HG03520 (cell line): ENCODE data around the gene ALOX15.
"Not testable (repeated sequence)": the region's sequence is repeated elsewhere in the genome, so short reads cannot be mapped to it uniquely, and the experiment has no call there.

Source experiments
- ATAC-seq: cut with Tn5 transposase; IDR thresholded peaks from one replicate; pipeline ENCODE4 v1.9.1; 2021; ENCODE audit warnings: mild to moderate bottlenecking, moderate library complexity; ENCODE audit not compliant: unreplicated experiment

Gene ALOX15

GRCh38 chr17:4595685-4596342 lies 45.7 kb downstream of the ALOX15 start:
- not testable (repeated sequence) for ATAC-seq

GRCh38 chr17:4594931-4595684 lies 46.4 kb downstream of the ALOX15 start:
- ATAC-seq = no peak

GRCh38 chr17:4594406-4594805 lies 47.1 kb downstream of the ALOX15 start:
- no peak for ATAC-seq

- no peak for ATAC-seq
These were observed 48.5 kb downstream of the ALOX15 start for GRCh38 chr17:4593021-4593421.

- ATAC-seq = no peak
These were observed 49.1 kb downstream of the ALOX15 start for GRCh38 chr17:4592240-4593005.

GRCh38 chr17:4591529-4591928 lies 49.9 kb downstream of the ALOX15 start:
- no peak for ATAC-seq

- no peak for ATAC-seq
These were observed 50.5 kb downstream of the ALOX15 start for GRCh38 chr17:4590981-4591453.

- ATAC-seq = not testable (repeated sequence)
These were observed 51.4 kb downstream of the ALOX15 start for GRCh38 chr17:4590042-4590441.

- no peak for ATAC-seq
These were observed 52.4 kb downstream of the ALOX15 start for GRCh38 chr17:4588898-4589625.

- ATAC-seq = no peak
These were observed 53.1 kb downstream of the ALOX15 start for GRCh38 chr17:4588391-4588790.

GRCh38 chr17:4587803-4588202 lies 53.7 kb downstream of the ALOX15 start:
- ATAC-seq = no peak

GRCh38 chr17:4587195-4587594 lies 54.3 kb downstream of the ALOX15 start:
- no peak for ATAC-seq

- no peak for ATAC-seq
These were observed 55.4 kb downstream of the ALOX15 start for GRCh38 chr17:4586043-4586442.

- ATAC-seq = no peak
These were observed 55.9 kb downstream of the ALOX15 start for GRCh38 chr17:4585638-4585994.

GRCh38 chr17:4584917-4585637 lies 56.4 kb downstream of the ALOX15 start:
- no peak for ATAC-seq

- no peak for ATAC-seq
These were observed 57.2 kb downstream of the ALOX15 start, which contains the start of gene SMTNL2 for GRCh38 chr17:4584101-4584916. SMTNL2 (plus strand) TSS chr17:4584529; CDS start chr17:4584606, 77 bp downstream.

- no peak for ATAC-seq
These were observed 57.7 kb downstream of the ALOX15 start for GRCh38 chr17:4583782-4584100.

GRCh38 chr17:4583206-4583605 lies 58.3 kb downstream of the ALOX15 start:
- no peak for ATAC-seq

GRCh38 chr17:4582691-4583090 lies 58.8 kb downstream of the ALOX15 start:
- no peak for ATAC-seq

- no peak for ATAC-seq
These were observed 59.4 kb downstream of the ALOX15 start for GRCh38 chr17:4582101-4582501.
